GM19324 (cell line): ENCODE results near the gene GALK2.
A peak's percentile ranks its signal among the peaks of the same experiment; 100 is the strongest.
"Not testable (repeated sequence)": the region's sequence is repeated elsewhere in the genome, so short reads cannot be mapped to it uniquely, and the experiment has no call there.

Source experiments
- ATAC-seq: cut with Tn5 transposase; IDR thresholded peaks from one replicate; pipeline ENCODE4 v1.9.1; 2021; ENCODE audit warnings: mild to moderate bottlenecking, moderate library complexity; ENCODE audit not compliant: unreplicated experiment, low FRiP score

Gene GALK2

DNA sequence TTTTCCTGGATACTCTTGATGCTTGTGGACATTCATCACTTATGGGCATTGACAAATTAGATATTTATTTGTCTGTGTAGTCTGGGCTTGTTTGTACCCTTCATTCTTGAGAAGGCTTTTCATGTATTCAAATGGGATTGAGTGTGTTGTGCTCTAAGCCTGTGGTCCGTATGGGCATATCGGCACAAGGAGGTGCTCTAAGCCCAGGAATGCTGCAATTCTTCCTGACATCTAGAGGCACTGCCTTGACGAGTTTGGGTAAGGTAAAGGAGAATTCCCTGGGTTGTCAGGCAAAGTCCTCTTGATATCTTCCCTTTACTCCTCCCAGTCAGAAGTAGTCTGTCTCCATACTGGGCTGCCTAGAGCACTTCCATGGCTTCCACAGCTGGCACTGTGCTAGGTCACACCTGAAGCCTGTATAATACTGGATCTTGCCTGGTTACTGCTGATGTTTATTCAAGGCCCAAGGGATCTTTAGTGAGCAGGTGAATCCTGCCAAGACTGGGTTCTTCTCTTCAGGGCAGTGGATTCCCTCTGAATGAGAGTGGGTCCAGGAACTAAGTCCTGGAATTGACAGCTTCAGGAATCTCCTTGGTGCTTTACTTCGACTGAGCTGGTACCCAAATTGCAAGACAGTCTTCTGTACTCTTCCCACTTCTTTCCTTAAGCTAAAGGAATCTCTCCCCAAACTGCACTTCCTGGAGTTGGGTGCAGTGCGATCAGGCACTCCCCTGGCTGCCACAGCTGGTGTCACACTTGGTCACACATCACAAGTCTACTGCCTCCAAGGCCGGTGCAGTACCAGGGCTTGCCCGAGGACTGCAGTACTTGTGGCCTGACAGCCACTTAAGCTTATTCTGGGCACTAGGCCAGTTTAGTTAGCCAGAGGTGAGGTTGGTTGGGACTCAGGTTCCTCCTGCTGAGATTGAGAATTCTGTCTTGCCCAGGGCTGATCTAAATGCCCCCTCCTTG, 46.0 kb downstream of the GALK2 start:
- ATAC-seq, result peak; percentile 100

DNA sequence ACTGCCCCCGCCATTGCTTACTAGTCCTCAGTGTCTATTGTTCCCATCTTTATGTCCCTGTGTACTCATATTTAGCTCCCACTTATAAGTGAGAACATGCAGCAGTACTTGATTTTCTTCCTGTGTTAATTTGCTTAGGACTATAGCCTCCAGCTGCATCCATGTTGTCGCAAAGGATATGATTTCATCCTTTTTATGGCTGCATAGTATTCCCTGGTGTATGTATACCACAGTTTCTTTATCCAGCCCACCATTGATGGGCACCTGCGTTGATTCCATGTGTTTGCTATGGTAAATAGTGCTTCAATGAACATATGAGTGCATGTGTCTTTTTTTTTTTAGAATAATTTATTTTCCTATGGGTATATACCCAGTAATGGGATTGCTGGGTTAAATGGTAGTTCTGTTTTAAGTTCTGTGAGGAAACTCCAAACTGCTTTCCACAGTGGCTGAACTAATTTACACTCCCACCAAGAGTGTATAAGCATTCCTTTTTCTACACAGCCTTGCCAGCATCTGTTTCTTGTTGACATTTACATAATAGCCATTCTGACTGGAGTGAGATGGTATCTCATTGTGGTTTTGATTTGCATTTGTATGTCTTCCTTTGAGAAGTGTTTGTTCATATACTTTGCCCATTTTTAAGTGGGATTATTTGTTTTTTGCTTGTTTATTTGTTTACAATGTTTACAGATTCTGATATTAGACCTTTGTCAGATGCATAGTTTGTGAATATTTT, 53.7 kb downstream of the GALK2 start:
- ATAC-seq, result no peak

DNA sequence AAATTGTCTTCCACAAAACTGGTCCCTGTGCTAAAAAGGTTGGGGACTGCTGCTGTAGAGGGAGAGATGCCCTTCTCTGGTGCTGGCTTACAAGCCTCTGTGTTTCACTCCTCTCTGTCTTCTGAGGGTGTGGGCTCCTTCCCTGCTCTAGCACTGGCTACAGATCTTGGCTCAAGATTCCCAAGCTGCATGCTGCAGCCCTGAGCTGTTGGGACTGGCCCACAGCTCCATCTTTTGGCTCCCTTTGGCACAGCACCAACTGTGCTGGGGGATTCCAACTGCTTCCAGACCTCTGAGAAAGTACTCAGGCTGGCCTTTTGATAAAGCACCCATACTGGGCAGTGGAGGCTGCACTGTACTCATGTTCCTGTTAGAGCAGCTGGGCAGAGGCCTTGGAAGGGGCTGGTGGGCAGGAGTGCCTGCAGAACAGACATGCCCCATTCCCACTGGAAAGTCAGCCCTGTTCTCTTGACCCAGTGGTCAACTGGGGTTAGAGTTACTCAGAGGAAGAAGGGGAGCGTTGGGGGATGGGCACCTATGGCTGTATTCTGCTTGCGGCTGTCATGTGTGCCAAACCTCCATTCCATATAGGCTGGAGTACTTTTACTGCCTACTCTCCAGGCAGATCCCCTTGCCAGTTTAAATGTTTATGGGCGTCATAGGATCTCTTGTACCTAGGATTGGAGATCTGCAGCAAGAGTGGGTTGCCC, 55.7 kb downstream of the GALK2 start:
- ATAC-seq, result no peak

DNA sequence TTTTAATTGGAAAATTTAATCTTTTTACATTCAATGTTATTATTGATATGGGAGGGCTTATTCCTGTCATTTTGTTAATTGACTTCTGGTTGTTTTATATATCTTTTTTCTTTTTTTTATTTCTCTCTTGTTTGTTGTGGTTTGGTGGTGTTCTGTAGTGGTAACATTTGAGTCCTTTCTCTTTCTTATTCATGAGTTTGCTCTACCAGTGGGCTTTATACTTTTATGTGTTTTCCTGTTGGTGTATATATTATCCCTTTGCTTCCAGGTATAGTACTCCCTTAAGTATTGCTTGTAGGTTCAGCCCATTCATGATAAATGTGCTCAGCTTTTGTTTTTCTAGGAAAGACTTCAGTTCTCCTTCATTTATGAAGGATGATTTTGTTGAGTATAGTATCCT, 57.6 kb downstream of the GALK2 start:
- no peak for ATAC-seq

DNA sequence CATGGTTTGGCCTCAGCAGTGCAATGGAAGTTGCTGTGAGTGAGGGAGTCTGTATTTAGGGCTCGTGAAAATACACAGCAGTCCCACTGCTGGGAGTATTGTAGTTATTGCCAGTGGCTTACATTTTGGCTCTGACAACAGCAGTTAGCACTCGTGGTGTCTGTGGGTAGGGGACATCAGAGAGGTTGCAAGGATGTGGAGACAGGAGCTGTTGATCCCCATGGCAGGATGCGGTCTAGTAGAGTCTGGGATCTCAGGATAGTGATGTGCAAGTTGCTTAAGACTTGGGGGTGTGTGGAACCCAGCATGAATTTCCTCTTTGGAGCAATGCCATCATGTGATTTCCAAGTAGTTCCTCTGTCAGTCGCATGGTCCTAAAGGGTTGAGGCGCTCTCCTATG, 59.9 kb downstream of the GALK2 start:
- ATAC-seq, result no peak

DNA sequence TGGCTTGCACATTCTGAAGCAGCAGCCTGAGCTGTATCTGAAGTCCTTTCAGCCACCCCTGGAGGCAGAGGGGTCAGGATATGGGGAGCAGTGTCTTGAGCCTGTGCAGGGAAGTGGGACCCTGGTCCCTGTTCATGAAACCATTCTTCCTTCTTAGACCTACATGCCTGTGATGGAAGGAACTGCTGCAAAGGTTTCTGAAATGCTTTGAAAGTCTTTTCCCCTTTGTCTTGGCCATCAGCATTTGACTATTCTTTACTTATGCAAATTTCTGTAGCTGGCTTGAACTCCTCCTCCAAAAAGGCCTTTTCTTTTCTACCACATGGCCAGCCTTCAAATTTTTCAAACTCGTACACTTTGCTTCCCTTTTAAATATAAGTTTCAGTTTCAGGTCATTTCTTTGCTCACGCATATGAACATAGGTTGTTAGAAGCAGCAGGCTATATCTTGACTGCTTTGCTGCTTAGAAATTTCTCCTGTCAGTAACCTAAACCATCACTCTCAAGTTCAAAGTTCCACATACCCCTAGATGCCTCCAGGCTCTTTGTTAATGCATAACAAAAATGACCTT, 62.3 kb downstream of the GALK2 start:
- no peak for ATAC-seq

DNA sequence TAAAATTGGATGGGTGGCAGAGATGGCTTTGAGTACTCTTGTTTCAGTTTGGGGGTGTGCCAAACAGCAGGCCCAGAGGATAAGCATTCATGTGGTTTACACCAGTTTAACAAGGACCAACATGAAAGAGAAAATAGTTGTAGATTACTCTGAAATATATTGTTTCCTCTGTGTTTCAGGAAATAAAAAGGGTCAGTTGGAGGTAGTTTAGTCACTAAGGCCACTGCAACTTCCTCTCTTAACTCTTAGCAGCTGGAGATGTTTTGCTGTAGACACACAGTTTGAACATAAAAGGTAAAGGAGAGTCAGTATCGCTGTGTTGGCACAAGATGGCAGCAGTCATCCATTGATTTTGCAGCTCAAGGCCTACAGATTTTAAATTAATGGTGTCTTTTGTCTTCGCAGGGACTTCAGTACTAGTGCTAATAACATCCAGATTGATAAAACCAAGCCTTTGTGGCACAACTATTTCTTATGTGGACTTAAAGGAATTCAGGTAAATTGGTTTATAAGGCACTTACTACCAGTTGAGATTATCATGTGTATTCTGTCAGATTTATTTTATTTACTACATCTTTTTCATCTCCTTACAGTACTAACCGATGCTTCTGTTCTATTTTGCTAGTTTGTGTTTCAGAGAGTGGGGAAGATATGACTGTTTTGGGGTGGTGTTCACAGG, 65.5 kb downstream of the GALK2 start:
- ATAC-seq, result peak; percentile 90

DNA sequence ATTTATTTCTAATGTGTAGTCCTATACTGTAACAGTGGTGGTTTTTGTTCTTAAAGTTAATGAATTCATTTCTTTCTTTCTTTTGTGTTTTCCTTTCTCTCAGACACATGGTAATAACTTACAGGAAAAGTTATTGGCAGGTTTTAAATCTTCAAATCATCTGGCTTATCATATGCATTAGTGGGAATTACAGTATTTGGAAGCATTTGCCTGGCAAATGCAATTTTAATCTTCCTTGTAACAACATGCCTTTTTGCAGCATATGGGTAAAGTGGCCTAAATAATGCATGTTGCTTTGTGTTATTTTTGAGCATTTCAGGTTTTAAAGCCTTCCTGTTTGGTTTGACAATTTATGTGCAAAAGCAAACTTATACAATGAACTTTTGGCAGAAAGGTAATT, 66.8 kb downstream of the GALK2 start:
- no peak for ATAC-seq

DNA sequence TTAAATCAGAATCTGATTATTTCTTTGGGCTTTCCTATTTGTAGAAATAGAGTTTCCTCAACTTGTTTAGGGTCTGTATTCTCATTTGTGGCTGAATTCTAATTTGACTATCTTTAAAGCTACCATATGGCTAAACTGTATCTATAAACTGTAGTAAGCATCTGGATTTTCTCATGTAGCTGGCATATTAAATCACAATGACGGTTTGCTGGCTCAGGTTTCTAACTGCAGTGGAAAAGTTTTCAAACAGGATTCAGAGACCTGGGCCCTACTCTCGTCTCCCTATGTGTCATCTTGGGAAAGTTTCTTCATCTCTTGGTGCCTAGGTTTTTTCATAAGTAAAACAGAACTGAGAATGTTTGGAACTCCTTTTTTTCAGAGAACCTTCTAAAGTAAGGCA, 68.3 kb downstream of the GALK2 start:
- no peak for ATAC-seq

DNA sequence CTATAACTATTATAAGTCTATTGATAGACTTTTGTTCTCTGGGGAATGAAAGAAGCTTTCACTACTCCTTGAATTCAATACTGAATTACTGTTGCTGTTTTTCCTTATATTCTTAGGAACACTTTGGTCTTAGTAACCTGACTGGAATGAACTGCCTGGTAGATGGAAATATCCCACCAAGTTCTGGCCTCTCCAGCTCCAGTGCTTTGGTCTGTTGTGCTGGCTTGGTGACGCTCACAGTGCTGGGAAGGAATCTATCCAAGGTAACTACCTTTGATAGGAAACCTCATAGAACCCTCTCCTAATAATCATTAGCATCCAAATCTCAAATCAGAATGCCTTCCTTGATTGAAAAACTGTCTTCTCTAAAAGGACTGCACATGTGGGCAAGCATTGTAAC, 69.1 kb downstream of the GALK2 start:
- ATAC-seq, result no peak

DNA sequence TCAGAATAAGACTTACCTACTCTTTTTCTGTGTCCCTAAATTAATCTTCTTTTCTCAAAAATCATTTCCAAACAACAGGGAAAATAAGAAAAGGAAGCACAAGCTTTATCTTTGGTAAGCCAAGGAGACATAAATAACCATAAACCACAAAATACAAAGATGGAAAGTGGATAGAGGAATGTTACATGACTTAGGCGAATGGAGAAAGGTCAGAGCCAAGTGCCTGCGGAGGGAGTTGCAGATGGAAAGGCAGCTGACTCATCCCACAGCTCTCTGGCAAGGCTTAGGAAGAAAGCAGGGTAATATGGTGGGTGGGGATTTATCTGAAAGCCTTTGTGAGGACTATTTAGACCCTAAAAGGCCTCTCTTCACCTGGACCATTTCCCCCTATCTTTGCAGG, 72.8 kb downstream of the GALK2 start:
- no peak for ATAC-seq

DNA sequence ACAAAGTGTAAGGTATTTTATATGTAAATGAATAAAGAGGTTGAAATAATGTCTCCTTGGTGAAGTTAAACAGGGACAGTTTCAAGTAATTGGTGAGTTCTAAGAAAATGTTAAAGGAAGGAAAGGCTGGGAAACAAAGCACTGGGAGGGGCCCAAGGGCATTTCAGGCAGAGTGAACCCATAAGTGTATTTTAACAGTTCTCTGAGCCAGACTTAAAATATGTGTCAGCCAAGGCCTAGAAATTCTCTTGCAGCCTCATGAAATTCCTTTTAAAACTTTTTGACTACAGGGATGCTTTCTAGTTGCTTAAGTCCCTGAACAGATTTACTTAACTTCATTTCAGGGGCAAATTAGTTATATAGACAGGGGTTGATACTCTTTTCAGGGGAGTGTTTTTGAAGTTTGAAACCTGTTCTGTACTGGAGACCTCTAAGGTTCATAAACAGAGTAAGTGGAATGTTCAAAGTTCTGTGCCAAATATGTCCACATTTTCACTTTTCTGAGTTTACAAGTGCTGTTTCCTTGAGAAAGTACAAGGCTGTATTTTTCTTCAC, 77.6 kb downstream of the GALK2 start:
- ATAC-seq, result no peak

DNA sequence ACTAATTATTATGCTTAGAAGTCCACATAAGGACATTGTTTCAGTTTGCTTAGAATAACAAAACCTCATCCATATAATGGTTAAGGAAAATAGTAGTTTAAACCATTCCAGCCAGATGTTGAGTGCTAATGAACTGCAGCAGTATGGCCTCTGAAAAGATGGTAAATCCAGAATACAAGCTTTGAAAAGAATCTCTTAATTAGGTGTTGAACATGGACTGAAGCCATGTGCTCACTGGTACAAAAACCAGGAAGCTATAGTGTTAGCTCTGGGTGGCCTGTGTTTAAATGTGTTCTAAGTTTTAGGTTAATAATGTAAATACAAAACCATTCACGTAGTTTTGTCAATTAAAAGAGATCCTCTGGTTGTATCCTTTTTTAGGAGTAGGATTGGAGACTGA, 78.2 kb downstream of the GALK2 start:
- no peak for ATAC-seq

DNA sequence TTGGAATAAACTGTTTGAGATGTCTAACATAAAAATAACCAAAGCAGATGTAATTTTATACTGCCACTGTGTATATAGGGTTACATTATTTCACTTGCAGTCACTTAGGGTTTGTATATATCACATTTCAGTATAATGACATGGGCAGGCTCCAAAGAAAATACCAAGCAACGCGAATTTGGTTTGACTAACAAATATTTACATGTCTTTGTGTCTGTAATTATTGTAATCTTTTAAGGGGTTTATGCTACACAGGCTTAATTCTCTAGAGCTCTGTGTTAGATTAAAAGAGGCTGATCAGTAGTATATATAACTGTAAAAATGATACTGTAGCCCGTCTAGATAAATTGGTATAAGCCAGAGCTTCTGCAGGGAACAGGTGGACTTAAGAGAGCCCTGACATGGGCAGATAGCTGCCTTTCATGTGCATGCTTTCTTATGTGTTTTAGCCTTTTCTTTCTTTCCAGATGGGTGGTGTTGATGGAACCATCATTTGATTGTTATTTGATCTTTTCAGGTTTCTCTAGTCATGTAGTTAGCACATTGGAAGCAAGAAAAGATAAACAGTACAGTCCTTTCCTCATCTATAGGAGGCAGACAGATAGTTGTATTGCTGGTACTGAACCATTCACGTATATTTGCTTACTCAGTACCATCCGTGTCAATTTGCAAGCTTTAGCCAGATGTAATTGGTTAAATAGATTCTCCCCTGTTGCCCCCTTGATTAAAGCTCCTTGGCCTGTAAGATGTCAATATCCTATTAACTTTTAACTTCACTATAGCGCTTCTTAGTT, 86.1 kb downstream of the GALK2 start:
- ATAC-seq, result no peak

DNA sequence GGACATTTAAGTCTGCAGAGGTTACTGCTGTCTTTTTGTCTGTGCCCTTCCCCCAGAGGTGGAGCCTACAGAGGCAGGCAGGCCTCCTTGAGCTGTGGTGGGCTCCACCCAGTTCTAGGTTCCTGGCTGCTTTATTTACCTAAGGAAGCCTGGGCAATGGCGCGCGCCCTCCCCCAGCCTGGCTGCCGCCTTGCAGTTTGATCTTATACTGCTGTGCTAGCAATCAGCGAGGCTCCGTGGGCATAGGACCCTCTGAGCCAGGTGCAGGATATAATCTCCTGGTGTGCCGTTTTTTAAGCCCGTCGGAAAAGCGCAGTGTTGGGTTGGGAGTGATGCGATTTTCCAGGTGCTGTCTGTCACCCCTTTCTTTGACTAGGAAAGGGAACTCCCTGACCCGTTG, 95.1 kb downstream of the GALK2 start:
- ATAC-seq, result not testable (repeated sequence)

DNA sequence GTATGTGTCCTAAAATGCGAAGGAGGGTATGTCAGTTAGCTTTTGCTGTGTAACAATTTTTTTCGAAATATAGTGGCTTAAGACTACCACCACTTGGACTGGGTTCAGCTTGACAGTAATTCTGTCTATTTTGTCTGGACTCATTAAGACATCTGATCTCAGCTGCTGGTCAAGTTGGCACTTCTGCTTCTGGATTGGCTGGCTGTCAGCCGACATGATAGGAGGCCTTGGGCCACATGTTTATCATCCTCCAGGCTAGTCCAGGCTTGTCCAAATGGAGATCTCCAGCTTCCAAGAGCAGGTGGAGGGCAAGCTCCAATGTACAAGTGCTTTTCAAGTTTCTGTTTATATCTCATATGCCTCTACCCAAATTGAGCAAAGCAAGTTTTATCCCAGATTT, 95.9 kb downstream of the GALK2 start:
- no peak for ATAC-seq

DNA sequence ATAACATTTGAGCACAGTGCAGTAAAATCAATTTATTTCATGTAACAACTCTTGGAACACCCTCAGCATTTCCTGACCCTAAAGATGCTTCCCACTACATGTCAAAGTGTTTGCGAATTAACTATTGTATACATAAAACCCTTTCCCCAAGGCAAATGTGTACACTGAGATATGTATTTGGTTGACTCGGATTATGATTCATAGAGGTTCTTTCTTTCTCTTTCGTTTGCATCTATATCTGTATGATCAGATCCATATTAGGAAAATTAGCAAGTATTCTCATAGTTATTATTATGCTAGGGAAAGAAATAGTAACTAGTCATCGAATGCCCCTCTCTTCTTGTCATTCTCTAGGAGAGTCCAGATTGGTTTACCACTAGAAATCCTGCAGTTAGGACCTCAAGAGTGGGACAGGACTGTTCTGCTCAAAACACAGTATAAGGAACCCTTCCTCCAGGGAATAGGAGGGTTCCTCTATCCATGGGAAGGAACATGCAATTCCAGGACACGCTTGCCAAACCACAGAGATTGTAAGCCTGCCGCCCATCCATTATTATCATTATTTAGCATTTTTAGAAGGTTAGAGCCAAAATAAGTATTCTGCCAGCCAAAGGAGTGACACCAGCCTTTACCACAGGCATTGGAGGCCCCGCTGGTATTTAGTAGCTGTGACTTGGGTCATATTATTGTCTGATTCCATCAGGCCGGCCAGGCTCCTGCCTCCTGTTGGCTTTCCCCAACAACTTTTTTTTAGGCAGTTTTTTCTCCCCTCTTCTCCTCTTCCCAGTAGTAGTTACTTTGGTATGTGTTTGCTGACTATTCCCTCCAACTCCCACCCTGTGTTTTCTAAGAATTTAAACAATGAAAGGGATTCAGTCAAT, 100.7 kb downstream of the GALK2 start:
- peak; percentile 47 for ATAC-seq

DNA sequence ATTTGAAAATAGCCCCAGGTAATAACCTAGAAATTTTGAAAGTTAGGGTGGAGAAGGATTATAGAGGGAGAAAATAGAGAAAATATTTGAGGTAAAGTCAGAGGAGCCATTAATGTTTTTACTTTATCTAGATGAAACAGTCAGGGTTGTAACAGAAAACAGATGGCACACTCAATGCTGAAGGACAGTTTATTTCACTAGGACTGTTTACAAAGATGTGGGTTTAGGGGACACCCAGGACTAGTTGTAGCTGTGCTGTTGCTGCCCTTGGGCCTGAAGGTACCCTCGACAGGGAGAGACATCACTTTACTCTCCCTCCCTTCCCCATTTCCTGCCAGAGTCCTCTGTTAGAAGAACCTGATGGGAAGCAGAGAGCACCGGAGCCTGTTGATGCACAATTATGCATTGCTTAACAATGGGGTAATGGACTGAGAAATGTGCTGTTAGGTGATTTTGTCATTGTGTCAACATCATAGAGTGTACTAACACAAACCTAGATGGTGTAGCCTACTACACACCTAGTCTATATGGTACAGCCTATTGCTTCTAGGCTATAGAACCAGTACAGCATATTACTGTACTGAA, 103.8 kb downstream of the GALK2 start:
- ATAC-seq, result no peak
